Measurements from ENCODE around the gene GDI2.

The GDI2 gene

DNA sequence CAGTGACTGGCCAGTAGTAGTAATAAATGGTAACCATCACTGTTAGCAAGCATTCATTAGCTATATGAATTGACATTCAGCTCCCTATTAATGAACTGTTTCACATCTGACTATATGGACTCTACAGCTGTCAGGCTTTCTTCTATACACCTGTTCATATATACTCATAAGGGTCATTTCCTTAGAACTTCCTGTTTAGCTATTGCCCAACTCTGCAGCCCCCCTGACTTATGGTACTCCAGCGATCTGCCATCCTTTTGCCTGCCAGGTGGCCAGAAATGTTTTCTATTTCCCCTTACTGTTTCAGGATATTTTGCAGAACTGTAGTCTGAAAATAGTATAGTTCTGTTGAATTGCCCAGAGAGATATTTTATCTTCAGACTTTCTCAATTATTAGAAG lies 72.0 kb downstream of the GDI2 start:
- no peak overlapping the region for H3K4me3 ChIP-seq (ENCODE audit: low read length)
- H2AFZ ChIP-seq (ENCODE audit: low read depth, low read length): no peak overlapping the region
- H3K9me3 ChIP-seq (ENCODE audit: low read length): no peaks in the 10 kb centered on the region
- H3K27me3 ChIP-seq (ENCODE audit: insufficient read depth, low read length): no peaks in the 10 kb centered on the region
- peaks cover 44% of the 10 kb centered on the region for H3K36me3 ChIP-seq (ENCODE audit: insufficient read depth, low read length)
- no peaks in the 10 kb centered on the region for H3K4me1 ChIP-seq (ENCODE audit: insufficient read depth, low read length)

- Histone ChIP-seq H3K27me3 (ENCODE audit: insufficient read depth, low read length) (no peaks in the 10 kb centered on the region), H3K9me3 (ENCODE audit: low read length) (no peaks in the 10 kb centered on the region), H3K4me3 (ENCODE audit: low read length) (no peak overlapping the region), H2AFZ (ENCODE audit: low read depth, low read length) (no peak overlapping the region), H3K36me3 (ENCODE audit: insufficient read depth, low read length) (peaks cover 37% of the 10 kb centered on the region), H3K4me1 (ENCODE audit: insufficient read depth, low read length) (no peaks in the 10 kb centered on the region)
Measured at GRCh38 chr10:5738427-5738826, 74.8 kb downstream of the GDI2 start.

DNA sequence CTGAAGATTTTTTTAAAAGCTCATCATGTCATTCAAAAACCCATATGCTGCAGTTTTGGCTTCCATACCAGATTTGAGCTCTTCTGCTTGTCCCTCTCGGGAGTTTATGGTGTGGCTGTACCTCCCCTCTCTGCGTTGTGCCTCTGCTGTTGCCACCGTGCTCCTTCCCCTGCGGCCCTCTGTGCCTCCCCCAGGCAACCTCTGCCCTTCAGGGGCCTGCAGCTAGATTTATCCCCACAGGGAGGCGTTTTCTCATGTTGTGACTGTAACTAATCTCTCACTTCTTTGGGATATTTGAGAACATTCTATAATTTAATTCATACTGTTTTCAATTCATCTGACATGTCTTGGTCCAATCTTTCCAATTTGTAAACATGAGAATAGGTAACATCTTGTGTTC lies 75.9 kb downstream of the GDI2 start:
- Histone ChIP-seq H2AFZ (ENCODE audit: low read depth, low read length) (no peak overlapping the region), H3K9me3 (ENCODE audit: low read length) (no peaks in the 10 kb centered on the region), H3K4me1 (ENCODE audit: insufficient read depth, low read length) (no peaks in the 10 kb centered on the region), H3K4me3 (ENCODE audit: low read length) (no peak overlapping the region), H3K27me3 (ENCODE audit: insufficient read depth, low read length) (no peaks in the 10 kb centered on the region), H3K36me3 (ENCODE audit: insufficient read depth, low read length) (peaks cover 32% of the 10 kb centered on the region)

GRCh38 chr10:5736591-5736990 lies 76.6 kb downstream of the GDI2 start:
- Histone ChIP-seq H2AFZ (ENCODE audit: low read depth, low read length) (no peak overlapping the region), H3K4me1 (ENCODE audit: insufficient read depth, low read length) (no peaks in the 10 kb centered on the region), H3K36me3 (ENCODE audit: insufficient read depth, low read length) (peaks cover 32% of the 10 kb centered on the region)

DNA sequence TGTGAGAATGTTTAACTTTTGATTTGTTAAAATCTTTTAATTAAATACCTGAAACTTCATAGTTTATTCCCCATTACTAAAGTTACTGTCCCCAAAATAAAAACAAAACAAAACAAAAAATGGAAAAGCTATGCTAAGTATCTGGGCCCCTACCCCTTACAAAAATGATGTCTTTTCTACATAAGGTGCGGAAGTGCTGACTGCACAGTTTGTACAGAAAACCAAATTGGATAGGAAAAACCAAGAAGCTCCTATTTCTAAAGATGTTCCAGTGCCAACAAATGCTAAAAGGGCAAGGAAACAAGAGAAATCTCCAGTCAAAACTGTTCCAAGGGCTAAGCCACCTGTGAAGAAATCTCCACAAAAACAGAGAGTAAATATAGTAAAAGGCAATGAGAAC lies 78.1 kb downstream of the GDI2 start:
- Histone ChIP-seq H3K4me3 (ENCODE audit: low read length) (no peak overlapping the region), H3K36me3 (ENCODE audit: insufficient read depth, low read length) (peaks cover 32% of the 10 kb centered on the region), H3K9me3 (ENCODE audit: low read length) (no peaks in the 10 kb centered on the region), H2AFZ (ENCODE audit: low read depth, low read length) (no peak overlapping the region), H3K27me3 (ENCODE audit: insufficient read depth, low read length) (no peaks in the 10 kb centered on the region), H3K4me1 (ENCODE audit: insufficient read depth, low read length) (no peaks in the 10 kb centered on the region)

More at GRCh38 chr10:5736591-5736990, 76.6 kb downstream of the GDI2 start:
- Histone ChIP-seq H3K9me3 (ENCODE audit: low read length) (no peaks in the 10 kb centered on the region), H3K27me3 (ENCODE audit: insufficient read depth, low read length) (no peaks in the 10 kb centered on the region), H3K4me3 (ENCODE audit: low read length) (no peak overlapping the region)

GRCh38 chr10:5732141-5732540 lies 81.1 kb downstream of the GDI2 start:
- H2AFZ ChIP-seq (ENCODE audit: low read depth, low read length): no peak overlapping the region
- H3K4me3 ChIP-seq (ENCODE audit: low read length): no peak overlapping the region
- H3K27me3 ChIP-seq (ENCODE audit: insufficient read depth, low read length): no peaks in the 10 kb centered on the region
- no peaks in the 10 kb centered on the region for H3K4me1 ChIP-seq (ENCODE audit: insufficient read depth, low read length)
- peaks cover 44% of the 10 kb centered on the region for H3K36me3 ChIP-seq (ENCODE audit: insufficient read depth, low read length)
- no peaks in the 10 kb centered on the region for H3K9me3 ChIP-seq (ENCODE audit: low read length)

GRCh38 chr10:5731559-5731958 lies 81.7 kb downstream of the GDI2 start:
- no peaks in the 10 kb centered on the region for H3K4me1 ChIP-seq (ENCODE audit: insufficient read depth, low read length)
- H3K4me3 ChIP-seq (ENCODE audit: low read length): no peak overlapping the region
- no peak overlapping the region for H2AFZ ChIP-seq (ENCODE audit: low read depth, low read length)
- H3K27me3 ChIP-seq (ENCODE audit: insufficient read depth, low read length): no peaks in the 10 kb centered on the region
- H3K36me3 ChIP-seq (ENCODE audit: insufficient read depth, low read length): peaks cover 49% of the 10 kb centered on the region
- H3K9me3 ChIP-seq (ENCODE audit: low read length): no peaks in the 10 kb centered on the region

- no peaks in the 10 kb centered on the region for H3K27me3 ChIP-seq (ENCODE audit: insufficient read depth, low read length)
- peaks cover 50% of the 10 kb centered on the region for H3K36me3 ChIP-seq (ENCODE audit: insufficient read depth, low read length)
- H3K9me3 ChIP-seq (ENCODE audit: low read length): no peaks in the 10 kb centered on the region
- no peak overlapping the region for H2AFZ ChIP-seq (ENCODE audit: low read depth, low read length)
- H3K4me1 ChIP-seq (ENCODE audit: insufficient read depth, low read length): no peaks in the 10 kb centered on the region
- no peak overlapping the region for H3K4me3 ChIP-seq (ENCODE audit: low read length)
Measured at GRCh38 chr10:5730766-5731165, 82.5 kb downstream of the GDI2 start.

GRCh38 chr10:5723692-5724091 lies 89.5 kb downstream of the GDI2 start:
- no peaks in the 10 kb centered on the region for H3K27me3 ChIP-seq (ENCODE audit: insufficient read depth, low read length)
- no peaks in the 10 kb centered on the region for H3K9me3 ChIP-seq (ENCODE audit: low read length)
- H3K4me1 ChIP-seq (ENCODE audit: insufficient read depth, low read length): no peaks in the 10 kb centered on the region
- peaks cover 24% of the 10 kb centered on the region for H3K36me3 ChIP-seq (ENCODE audit: insufficient read depth, low read length)
- no peak overlapping the region for H2AFZ ChIP-seq (ENCODE audit: low read depth, low read length)
- H3K4me3 ChIP-seq (ENCODE audit: low read length): no peak overlapping the region

DNA sequence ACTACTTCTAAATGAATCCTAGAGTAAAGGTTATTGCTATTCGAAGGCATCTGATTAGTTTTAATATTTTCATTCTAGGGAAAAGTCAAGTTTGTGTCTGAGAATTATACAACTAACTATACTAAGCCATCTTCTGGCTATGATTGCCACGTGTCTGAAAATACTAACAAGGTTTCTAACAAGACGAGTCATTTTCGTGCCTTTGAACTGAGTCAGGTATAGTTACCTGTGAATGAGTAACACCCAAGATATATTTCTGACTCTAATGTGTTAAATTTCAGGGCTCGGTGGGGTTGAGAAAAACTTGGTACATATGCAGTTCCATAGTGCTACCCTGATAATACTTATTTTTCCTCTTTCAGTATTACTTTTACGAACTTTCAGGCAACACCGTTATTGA lies 93.1 kb downstream of the GDI2 start:
- H2AFZ ChIP-seq (ENCODE audit: low read depth, low read length): no peak overlapping the region
- H3K4me3 ChIP-seq (ENCODE audit: low read length): no peak overlapping the region
- peaks cover 6% of the 10 kb centered on the region for H3K36me3 ChIP-seq (ENCODE audit: insufficient read depth, low read length)
- no peaks in the 10 kb centered on the region for H3K4me1 ChIP-seq (ENCODE audit: insufficient read depth, low read length)
- no peaks in the 10 kb centered on the region for H3K9me3 ChIP-seq (ENCODE audit: low read length)
- H3K27me3 ChIP-seq (ENCODE audit: insufficient read depth, low read length): no peaks in the 10 kb centered on the region

DNA sequence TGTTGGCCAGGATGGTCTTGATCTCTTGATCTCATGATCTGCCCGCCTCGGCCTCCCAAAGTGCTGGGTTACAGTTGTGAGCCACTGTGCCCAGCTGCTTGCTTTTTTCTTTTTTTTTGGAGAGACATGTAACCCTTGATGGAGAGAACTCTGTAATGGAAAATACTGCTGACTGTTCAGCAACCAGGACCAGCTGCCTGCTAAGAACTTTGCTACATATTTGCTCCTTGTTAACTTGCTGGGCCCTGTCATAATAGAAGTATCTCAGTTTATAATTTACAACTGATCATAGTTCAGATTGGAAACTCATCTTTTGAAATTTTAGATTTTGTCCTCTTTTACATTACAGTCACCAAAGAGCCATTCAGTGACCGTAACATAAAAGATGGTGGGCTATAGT lies 93.7 kb downstream of the GDI2 start:
- H3K4me1 ChIP-seq (ENCODE audit: insufficient read depth, low read length): no peaks in the 10 kb centered on the region
- no peaks in the 10 kb centered on the region for H3K27me3 ChIP-seq (ENCODE audit: insufficient read depth, low read length)
- no peak overlapping the region for H2AFZ ChIP-seq (ENCODE audit: low read depth, low read length)
- H3K36me3 ChIP-seq (ENCODE audit: insufficient read depth, low read length): peaks cover 6% of the 10 kb centered on the region
- no peaks in the 10 kb centered on the region for H3K9me3 ChIP-seq (ENCODE audit: low read length)
- no peak overlapping the region for H3K4me3 ChIP-seq (ENCODE audit: low read length)
